KOPT-K1 (cell line): Measurements from ENCODE around the gene METTL3.

ENCODE experiments used
- H3K27ac ChIP-seq: fragments of 200-600 bp; sonication (generic); 2 replicates; pipeline ENCODE4 v1.5.1; 2016; ENCODE audit warnings: antibody characterized with exemption, mild to moderate bottlenecking, low read depth, low read length; ENCODE audit not compliant: poor library complexity, severe bottlenecking
- H3K36me3 ChIP-seq: fragments of 200-600 bp; sonication (generic); 2 replicates; pipeline ENCODE4 v1.5.1; 2017; ENCODE audit warnings: antibody characterized with exemption, mild to moderate bottlenecking, low read length, moderate library complexity; ENCODE audit not compliant: insufficient read depth
- H3K9me3 ChIP-seq: fragments of 200-600 bp; sonication (generic); 2 replicates; pipeline ENCODE4 v1.5.1; 2017; ENCODE audit warnings: antibody characterized with exemption, low read length, mild to moderate bottlenecking; ENCODE audit not compliant: insufficient read depth, poor library complexity, severe bottlenecking

Gene METTL3

DNA sequence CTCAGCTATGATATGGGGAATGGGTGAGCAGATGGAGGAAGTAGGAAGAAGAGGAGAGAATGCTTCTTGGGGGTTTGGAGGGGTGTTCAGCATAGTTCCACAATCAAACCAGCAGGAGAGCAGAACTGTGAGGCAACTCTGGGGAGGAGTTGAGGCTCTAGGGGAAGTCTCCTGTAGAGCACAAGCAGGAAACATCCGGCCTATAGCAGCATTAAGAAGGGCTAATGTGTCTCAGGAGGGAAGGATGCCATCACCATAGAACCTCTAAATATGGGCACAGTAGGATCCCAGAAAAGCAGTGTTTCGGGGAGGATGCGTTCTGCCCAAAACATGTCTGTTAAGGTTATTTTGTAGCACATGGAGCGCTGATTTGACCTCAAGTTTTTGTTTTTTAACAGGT, 23.4 kb upstream of the METTL3 start:
- no peak overlapping the region for H3K27ac ChIP-seq
- H3K9me3 ChIP-seq: no peaks in the 10 kb centered on the region
- no peaks in the 10 kb centered on the region for H3K36me3 ChIP-seq

DNA sequence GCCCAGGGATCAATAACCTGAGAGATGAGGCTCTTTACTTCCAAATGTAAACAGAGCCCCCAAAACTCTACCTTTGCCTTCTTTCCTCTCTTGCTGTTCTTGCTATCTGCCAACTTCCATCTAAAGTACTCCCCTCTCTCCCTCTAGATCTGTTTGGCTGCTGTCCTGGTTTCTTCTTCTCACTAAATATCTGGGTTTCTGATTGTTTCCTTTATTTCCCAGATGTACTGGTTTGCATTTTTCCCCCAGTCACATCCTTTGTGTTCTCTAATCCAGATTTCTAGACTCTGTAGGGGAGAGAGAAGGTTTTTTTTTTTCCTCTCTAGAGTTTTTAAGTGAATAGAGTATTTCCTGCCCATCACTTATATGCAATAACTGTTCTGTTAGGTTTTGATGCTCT, 22.2 kb upstream of the METTL3 start:
- Histone ChIP-seq H3K27ac (no peak overlapping the region), H3K36me3 (no peaks in the 10 kb centered on the region), H3K9me3 (no peaks in the 10 kb centered on the region)

DNA sequence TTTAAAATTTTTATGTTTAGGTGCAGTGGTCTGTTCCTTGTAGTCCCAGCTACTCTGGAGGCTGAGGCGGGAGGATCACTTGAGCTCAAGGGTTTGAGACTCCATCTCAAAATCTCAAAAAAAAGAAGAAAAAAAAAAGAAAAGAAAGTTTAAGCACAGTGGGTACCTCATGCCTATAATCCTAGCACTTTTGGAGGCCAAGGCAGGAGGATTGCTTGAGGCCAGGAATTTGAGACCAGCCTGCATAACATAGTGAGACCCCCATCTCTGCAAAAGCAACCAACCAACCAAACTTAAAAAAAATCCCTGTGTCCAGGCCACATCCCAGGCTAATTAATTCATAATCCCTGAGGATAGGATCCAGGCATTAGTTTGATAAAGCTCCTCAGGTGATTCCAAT, 18.4 kb upstream of the METTL3 start:
- H3K27ac ChIP-seq: no peak overlapping the region

DNA sequence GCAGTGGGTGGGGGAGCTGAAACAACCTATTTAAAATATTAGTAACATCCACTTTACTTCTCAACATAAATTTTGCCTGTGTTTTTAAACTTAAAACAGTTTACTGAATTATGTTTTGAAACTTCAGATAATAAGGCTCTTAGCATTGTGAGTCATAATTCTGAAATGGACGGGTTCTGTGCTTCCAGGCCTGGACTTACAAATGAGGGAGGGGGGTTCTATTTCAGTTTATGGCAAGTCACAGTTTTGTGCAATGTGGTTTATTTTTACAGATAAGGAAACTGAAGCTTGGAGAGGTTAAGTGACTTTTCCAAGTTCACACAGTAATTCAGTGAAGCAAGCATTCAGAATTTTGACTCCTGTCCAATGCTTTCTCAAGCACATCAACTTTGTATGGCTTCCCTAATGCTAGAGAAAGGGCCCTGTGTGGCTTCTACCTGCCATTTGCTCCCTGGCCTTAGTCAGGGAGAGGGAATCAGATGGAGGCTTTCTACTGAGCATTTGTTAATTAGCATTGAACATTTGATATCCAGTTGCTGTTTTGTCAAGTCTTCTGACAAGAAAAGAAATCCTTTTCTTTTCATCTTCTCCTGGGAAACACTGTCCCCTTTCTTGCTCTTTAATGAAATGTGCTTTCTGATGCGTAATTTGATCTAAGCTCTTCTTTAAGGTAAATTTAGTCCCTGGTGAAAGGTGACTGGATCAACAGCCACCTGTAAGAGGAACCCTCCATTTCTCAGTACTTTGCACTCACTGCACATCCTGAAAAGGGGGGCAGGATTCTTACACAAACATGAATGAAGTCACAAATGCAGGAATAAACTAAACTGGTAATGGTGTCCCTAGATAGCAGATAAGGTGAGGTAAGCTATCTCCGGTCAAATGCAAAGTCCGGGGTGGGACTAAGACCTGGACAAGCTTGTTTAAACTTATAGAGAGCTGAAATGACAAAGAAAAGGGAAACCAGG, 17.5 kb upstream of the METTL3 start:
- H3K9me3 ChIP-seq: no peaks in the 10 kb centered on the region
- no peak overlapping the region for H3K27ac ChIP-seq
- peaks cover 3% of the 10 kb centered on the region; the same call in 1 of the 2 replicates for H3K36me3 ChIP-seq

More for the DNA sequence above, 18.4 kb upstream of the METTL3 start:
- H3K9me3 ChIP-seq: no peaks in the 10 kb centered on the region
- H3K36me3 ChIP-seq: peaks cover 3% of the 10 kb centered on the region; the same call in 1 of the 2 replicates

DNA sequence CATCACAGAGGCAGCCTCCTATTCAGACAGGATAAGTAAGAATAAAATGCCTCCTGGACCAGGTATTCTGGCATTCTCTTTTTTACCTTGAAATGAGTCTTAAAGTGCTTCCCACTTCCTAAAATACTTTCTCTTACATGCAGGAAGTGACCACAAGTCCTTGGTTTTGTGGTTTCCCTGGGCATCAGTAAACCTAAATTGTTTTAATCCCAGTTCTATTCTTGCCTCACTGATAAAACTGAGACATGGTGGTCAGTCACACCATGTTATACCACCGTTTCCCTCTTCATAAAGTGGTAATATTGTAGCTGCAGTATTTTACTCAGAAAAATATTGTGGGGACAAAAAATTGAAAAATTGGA, 16.2 kb upstream of the METTL3 start:
- Histone ChIP-seq H3K36me3 (peaks cover 3% of the 10 kb centered on the region; the same call in 1 of the 2 replicates), H3K27ac (no peak overlapping the region), H3K9me3 (no peaks in the 10 kb centered on the region)

DNA sequence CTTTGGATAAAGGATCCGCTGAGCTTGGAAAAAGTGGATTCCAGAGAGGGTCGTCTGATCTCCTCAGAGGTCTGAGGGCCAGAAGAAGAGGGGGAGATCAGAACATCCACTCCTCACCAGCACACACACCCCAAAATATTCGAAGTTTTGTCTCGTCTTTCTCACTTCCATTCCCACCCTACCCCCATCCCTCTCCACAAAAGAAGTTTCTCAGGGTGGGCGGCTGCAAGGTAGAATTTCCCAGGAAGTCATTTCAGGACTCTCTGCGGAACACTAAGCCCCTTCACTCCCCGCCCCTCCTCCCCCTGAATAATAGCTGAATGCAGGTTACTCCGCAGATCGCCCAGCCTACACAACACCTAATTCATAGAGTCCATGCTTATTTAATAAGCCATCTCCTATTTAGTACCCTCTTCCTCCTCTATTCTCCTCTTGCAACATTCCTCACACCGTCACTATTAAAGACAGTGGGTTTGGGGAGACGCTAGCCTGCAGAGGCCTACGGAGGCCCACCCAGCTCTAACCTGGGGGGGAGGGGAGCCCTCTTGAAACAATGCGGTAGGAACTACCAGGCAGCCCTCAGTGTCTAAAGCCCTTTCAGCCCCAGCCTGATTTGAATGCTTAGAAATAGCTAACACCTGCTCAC, 15.7 kb upstream of the METTL3 start:
- H3K27ac ChIP-seq: peak overlapping the region; percentile 65
- H3K9me3 ChIP-seq: no peaks in the 10 kb centered on the region

DNA sequence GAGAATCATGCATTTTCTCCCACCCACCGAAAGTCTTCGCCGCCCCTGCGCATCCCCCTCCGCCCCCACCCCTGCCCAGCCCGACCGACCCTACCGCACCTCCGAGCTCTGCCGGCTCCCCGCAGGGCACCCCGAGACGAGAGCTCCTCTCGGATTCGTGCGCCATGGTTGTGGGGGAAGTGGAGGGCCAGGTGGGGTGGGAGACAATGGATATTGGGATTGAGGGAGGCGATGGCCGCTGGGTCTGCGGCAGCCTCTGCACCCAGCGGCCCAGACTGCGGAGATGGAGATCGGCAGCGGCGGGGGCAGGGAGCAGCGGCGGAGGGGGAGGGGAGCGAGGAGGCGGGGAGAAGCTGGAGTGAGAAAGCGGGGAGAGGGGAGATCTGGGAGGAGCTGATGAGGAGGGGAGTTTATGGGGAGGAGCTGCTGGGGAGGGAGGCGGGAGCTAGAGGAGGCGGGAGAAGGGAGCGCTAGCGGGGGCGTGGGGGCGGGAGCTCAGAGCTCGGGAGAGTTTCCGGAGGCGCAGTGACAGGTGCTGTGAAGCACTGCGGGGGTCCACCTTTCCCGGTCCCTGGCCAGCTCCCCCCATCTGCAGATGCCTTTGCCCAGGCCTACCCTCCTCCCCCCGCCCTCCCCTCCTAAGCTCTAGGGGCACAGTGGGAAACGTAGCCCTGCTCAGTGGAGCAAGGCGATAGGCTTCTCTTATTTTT, 15.0 kb upstream of the METTL3 start, which contains the start of gene SALL2:
Gene SALL2 (minus strand): TSS at position 385 of the 710 bp plus-strand sequence. CDS start 219 bp downstream, at position 166.
- no peaks in the 10 kb centered on the region for H3K9me3 ChIP-seq
- peak within 1 kb of the TSS; percentile 65 for H3K27ac ChIP-seq
- H3K36me3 ChIP-seq: peaks cover 3% of the 10 kb centered on the region; the same call in 1 of the 2 replicates

More for the DNA sequence above, 15.7 kb upstream of the METTL3 start:
- H3K36me3 ChIP-seq: peaks cover 3% of the 10 kb centered on the region; the same call in 1 of the 2 replicates

DNA sequence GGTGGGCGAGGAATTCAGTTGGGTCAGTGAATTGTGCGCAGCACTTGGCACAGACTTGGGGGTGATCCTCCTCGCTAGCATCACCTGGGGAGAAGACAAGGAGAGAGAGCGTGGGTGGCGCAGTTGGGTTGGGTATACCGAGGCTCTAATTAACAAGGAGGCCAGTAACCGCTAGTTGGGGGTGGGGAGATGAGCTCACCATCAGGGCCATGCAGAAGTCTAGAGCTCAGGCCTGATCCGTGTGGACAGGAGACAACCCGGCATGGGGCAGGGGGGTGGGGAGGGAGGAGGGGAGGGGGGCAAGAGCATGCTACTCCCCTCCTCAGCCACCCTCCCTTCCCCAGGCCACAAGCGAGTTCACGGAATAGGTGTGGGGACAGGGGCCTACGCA, 14.4 kb upstream of the METTL3 start:
- H3K36me3 ChIP-seq: peaks cover 3% of the 10 kb centered on the region; the same call in 1 of the 2 replicates
- peak overlapping the region; percentile 65 for H3K27ac ChIP-seq

DNA sequence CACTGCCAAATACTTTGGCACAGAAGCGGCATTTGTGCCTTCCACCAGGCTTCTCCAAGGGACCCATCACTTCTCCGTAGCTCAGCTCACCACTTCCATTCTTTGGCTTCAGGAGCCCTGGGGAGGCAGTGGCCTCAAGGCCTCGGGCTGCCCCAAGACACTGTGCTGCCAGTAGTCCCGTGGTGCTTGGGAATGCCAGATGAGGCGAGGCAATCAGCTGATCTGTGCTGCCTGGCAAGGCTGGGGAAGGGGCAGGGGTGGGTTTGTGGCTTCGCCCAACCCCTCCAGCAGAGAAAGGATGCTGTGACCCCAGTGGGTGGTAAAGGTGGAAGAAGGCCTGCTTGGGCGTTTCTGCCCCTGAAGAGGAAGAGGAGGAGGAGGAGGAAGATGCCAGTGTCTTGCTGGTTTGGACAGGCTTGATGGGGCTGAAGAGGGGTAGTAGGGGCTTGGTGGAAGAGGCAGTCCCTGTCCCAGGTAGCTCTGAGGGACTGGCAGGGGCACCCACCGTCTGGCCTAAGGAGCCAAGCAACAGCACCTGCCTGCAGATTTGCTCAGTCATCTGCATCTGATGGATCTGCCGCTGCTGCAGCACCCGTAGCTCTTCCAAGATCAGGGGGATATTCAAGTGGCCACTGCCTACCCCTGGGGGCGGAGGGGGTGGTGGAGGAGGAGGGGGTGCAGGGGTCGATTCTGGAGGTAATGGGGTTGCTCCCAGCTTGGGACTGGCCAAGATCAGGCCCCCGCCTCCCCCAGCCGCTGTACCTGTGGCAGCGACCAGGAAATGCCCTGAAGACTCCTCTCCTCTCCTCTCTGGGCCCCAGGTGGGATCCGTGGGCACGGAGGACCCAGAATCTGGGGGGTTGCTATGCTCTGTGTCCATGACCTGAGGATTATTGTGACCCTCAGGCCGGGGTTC, 13.7 kb upstream of the METTL3 start:
- Histone ChIP-seq H3K27ac (peak overlapping the region; percentile 65), H3K9me3 (no peaks in the 10 kb centered on the region), H3K36me3 (peaks cover 3% of the 10 kb centered on the region; the same call in 1 of the 2 replicates)

More for the DNA sequence above, 14.4 kb upstream of the METTL3 start:
- H3K9me3 ChIP-seq: no peaks in the 10 kb centered on the region

DNA sequence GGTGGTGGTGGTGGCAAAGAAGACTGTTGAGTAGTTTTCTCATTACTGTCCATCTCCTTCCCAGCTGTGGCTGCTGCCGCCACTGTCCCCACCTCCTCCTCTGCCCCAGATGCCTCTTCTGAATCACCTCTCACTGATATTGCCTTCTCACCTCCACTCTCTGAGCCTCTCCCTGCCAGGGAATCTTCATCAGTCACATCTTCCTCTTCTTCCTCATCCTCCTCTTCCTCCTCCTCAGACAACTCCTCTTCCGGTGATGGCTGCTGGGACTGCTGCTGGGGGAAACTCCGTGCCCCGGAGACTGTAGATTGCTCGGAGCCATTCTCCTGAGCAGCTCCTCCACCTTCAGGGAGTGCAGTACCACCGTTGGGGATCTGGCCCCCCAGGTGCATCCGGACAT, 12.1 kb upstream of the METTL3 start:
- Histone ChIP-seq H3K27ac (no peak overlapping the region), H3K9me3 (no peaks in the 10 kb centered on the region), H3K36me3 (peaks cover 3% of the 10 kb centered on the region; the same call in 1 of the 2 replicates)

DNA sequence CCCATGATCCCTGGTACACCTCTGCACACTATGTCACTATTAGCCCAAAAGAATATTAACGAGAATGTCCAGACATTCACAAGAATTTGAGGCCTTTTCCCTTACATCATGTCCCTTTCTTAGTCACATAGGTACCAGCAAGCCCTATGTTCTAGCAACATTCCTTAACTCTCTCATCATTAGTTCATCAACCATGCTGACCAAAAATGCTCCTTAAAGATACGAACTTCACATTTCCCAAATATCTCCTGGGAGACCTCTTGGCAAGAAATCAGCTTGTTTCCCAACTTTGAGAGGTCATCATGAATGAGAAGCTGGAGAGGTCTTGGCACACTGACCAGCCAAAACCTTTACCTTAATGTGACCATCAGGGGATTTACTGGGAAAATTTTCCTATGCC, 10.4 kb upstream of the METTL3 start:
- Histone ChIP-seq H3K27ac (no peak overlapping the region), H3K36me3 (peaks cover 3% of the 10 kb centered on the region; the same call in 1 of the 2 replicates), H3K9me3 (no peaks in the 10 kb centered on the region)

DNA sequence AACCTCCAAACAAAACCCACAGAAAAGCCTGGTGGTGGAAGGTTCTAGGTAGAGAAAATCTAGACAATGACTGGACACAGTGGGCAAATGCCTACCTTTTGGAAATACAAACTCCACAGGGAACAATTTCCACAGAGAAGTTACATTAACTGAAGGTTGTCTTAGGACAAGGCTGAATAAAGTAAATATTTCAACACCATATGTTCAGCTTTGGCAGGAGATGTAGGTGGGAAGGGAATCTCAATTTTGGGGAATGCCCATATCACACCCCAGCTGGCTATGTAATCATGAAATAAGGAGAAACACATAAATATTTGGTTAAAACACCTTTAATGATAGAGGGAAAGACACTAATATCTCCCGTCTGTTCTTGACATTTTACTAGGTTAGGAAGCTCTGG, 9.6 kb upstream of the METTL3 start:
- H3K36me3 ChIP-seq: peaks cover 3% of the 10 kb centered on the region; the same call in 1 of the 2 replicates
- H3K9me3 ChIP-seq: no peaks in the 10 kb centered on the region
- H3K27ac ChIP-seq: no peak overlapping the region

DNA sequence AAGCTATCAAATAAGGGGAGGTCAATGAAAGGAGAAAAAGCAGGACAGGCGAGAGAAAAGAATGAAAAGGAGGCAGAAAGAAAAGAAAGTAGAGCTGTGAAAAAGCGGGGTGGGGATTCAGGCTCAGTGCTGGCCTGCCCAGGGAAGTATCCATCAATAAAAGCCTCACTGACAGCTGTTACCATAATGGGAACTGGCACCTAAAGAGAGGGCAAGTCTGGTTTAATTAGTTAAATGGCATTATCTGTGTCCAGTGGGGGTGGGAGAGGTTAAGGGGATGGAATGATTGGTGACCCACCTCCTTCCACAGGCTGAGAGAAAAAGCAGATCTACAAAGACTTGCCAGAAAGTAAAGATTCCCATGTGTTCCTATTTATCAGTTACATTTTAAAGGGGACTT, 7.6 kb upstream of the METTL3 start:
- Histone ChIP-seq H3K27ac (no peak overlapping the region), H3K9me3 (no peaks in the 10 kb centered on the region), H3K36me3 (no peaks in the 10 kb centered on the region)

DNA sequence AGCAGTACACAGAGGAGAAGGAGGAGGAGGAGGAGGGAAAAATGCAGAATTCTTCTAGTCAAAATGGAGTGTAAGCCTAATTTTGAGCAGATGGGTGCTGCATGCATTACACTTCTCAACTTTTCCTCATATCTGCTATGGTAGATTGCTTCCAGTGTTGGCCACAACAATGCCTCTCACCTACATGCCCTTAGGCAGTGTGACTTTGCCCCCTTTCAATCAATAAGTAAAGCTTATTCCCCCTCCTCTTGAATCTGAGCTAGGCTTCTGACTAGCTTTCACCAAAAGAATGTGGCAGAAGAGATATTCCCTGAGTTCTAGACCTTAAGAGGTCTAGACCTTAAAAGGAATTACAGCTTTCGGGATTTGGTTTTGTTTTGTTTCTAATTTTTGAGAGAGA, 3.2 kb upstream of the METTL3 start:
- no peak overlapping the region for H3K27ac ChIP-seq
- H3K36me3 ChIP-seq: no peaks in the 10 kb centered on the region
- H3K9me3 ChIP-seq: no peaks in the 10 kb centered on the region
